OCI-LY3 (cell line): ENCODE measurements around the gene CAPG.
"Not testable (repeated sequence)": the region's sequence is repeated elsewhere in the genome, so short reads cannot be mapped to it uniquely, and the experiment has no call there.

Experiments used
- H2AFZ ChIP-seq: fragments of 200-600, 300-600 bp; shearing (Covaris generic); 2 replicates; pipeline ENCODE4 v1.6.0; 2014; ENCODE audit warnings: antibody characterized with exemption, low read depth, low read length
- H3K27ac ChIP-seq: fragments of 200-600, 300-600 bp; sonication (generic); 2 replicates; pipeline ENCODE4 v1.5.1; 2014; ENCODE audit warnings: mild to moderate bottlenecking, low read length, moderate library complexity, mixed read lengths
- H3K27me3 ChIP-seq: fragments of 200-600, 300-600 bp; sonication (generic); 2 replicates; pipeline ENCODE4 v1.6.1; 2014; ENCODE audit warnings: low read depth, low read length, mixed read lengths
- H3K36me3 ChIP-seq: fragments of 200-600, 300-600 bp; sonication (generic); replicated peaks from 2 replicates; pipeline ENCODE3; 2014; ENCODE audit warnings: low read depth, low read length, mixed read lengths
- H3K4me1 ChIP-seq: fragments of 300-600, 200-600 bp; sonication (generic); 2 replicates; pipeline ENCODE4 v1.6.1; 2014; ENCODE audit warnings: low read length, mixed read lengths
- H3K4me2 ChIP-seq: fragments of 200-600, 300-600 bp; sonication (generic); 2 replicates; pipeline ENCODE4 v1.6.1; 2014; ENCODE audit warnings: low read length, mixed read lengths
- H3K4me3 ChIP-seq: fragments of 300-600, 200-600 bp; sonication (generic); 2 replicates; pipeline ENCODE4 v1.5.1; 2014; ENCODE audit warnings: antibody characterized with exemption, mild to moderate bottlenecking, low read length, moderate library complexity
- H3K79me2 ChIP-seq: fragments of 300-600, 200-600 bp; shearing (Covaris generic); 2 replicates; pipeline ENCODE4 v1.6.1; 2014; ENCODE audit warnings: mild to moderate bottlenecking, low read length, mixed read lengths
- H3K9ac ChIP-seq: fragments of 300-600, 200-600 bp; shearing (Covaris generic); 2 replicates; pipeline ENCODE4 v1.6.0; 2014; ENCODE audit warnings: mild to moderate bottlenecking, low read length, moderate library complexity
- H3K9me3 ChIP-seq: fragments of 200-600, 300-600 bp; shearing (Covaris generic); 2 replicates; pipeline ENCODE4 v1.6.1; 2014; ENCODE audit warnings: low read length, mixed read lengths; ENCODE audit not compliant: insufficient read depth
- H4K20me1 ChIP-seq: fragments of 200-600, 300-600 bp; sonication (generic); 2 replicates; pipeline ENCODE4 v1.6.1; 2016; ENCODE audit warnings: low read length, mixed read lengths; ENCODE audit not compliant: insufficient read depth
- CTCF ChIP-seq: fragments of 200-600, 300-600 bp; sonication (generic); IDR thresholded peaks from 2 replicates; pipeline ENCODE4 v1.5.1; 2014; ENCODE audit warnings: antibody characterized with exemption, low read length, low read depth
- EZH2phosphoT487 ChIP-seq: fragments of 200-600 bp; shearing (Covaris generic); IDR thresholded peaks from 2 replicates; pipeline ENCODE4 v1.6.1; 2018; ENCODE audit warnings: antibody characterized with exemption, mixed run types, low read depth

Gene CAPG

GRCh38 chr2:85385746-85386145 lies 24.4 kb downstream of the CAPG start:
- Histone ChIP-seq H3K9me3 (no peaks in the 10 kb centered on the region), H3K4me3 (no peak overlapping the region)

GRCh38 chr2:85383850-85384249 lies 26.3 kb downstream of the CAPG start:
- TF ChIP-seq CTCF (no peak), EZH2phosphoT487 (no peak)
- H3K4me2 ChIP-seq: no peak overlapping the region
- H3K27me3 ChIP-seq: no peaks in the 10 kb centered on the region

More at GRCh38 chr2:85385746-85386145, 24.4 kb downstream of the CAPG start:
- Histone ChIP-seq H3K79me2 (no peaks in the 10 kb centered on the region), H3K4me2 (no peak overlapping the region), H4K20me1 (no peaks in the 10 kb centered on the region), H3K4me1 (no peaks in the 10 kb centered on the region), H3K9ac (no peak overlapping the region), H2AFZ (no peak overlapping the region), H3K27me3 (no peaks in the 10 kb centered on the region), H3K36me3 (peaks cover 4% of the 10 kb centered on the region), H3K27ac (no peak overlapping the region)
- no peak for TF ChIP-seq CTCF
- no peak for TF ChIP-seq EZH2phosphoT487

GRCh38 chr2:85383151-85383550 lies 27.0 kb downstream of the CAPG start:
- not testable (repeated sequence) for H3K4me2 ChIP-seq, H3K4me1 ChIP-seq, H3K9me3 ChIP-seq, H3K27ac ChIP-seq, H2AFZ ChIP-seq, H3K9ac ChIP-seq, H4K20me1 ChIP-seq, H3K4me3 ChIP-seq, H3K27me3 ChIP-seq, H3K79me2 ChIP-seq
- H3K36me3 ChIP-seq: peaks cover 16% of the 10 kb centered on the region

More at GRCh38 chr2:85383850-85384249, 26.3 kb downstream of the CAPG start:
- no peak overlapping the region for H3K4me3 ChIP-seq
- 0 out of 2 replicates have a peak, but pooled peaks cover 3% of the 10 kb centered on the region for H3K9me3 ChIP-seq
- H3K27ac ChIP-seq: no peak overlapping the region
- no peak overlapping the region for H3K9ac ChIP-seq
- H3K36me3 ChIP-seq: peaks cover 15% of the 10 kb centered on the region
- H4K20me1 ChIP-seq: no peaks in the 10 kb centered on the region
- H3K4me1 ChIP-seq: no peaks in the 10 kb centered on the region
- no peak overlapping the region for H2AFZ ChIP-seq
- no peaks in the 10 kb centered on the region for H3K79me2 ChIP-seq

GRCh38 chr2:85380048-85380447 lies 30.1 kb downstream of the CAPG start:
- Histone ChIP-seq H3K4me2 (no peak overlapping the region), H3K27ac (no peak overlapping the region), H3K36me3 (peaks cover 14% of the 10 kb centered on the region), H3K27me3 (no peaks in the 10 kb centered on the region), H3K4me1 (no peaks in the 10 kb centered on the region), H2AFZ (no peak overlapping the region), H4K20me1 (no peaks in the 10 kb centered on the region), H3K9me3 (0 out of 2 replicates have a peak, but pooled peaks cover 3% of the 10 kb centered on the region), H3K9ac (no peak overlapping the region), H3K79me2 (no peaks in the 10 kb centered on the region), H3K4me3 (no peak overlapping the region)
- TF ChIP-seq CTCF (no peak), EZH2phosphoT487 (no peak)

GRCh38 chr2:85378257-85378656 lies 31.9 kb downstream of the CAPG start:
- Histone ChIP-seq H3K27ac (no peak overlapping the region), H3K9ac (no peak overlapping the region), H3K4me1 (no peaks in the 10 kb centered on the region), H4K20me1 (no peaks in the 10 kb centered on the region), H2AFZ (no peak overlapping the region), H3K27me3 (no peaks in the 10 kb centered on the region), H3K36me3 (peaks cover 14% of the 10 kb centered on the region), H3K9me3 (0 out of 2 replicates have a peak, but pooled peaks cover 3% of the 10 kb centered on the region), H3K4me3 (no peak overlapping the region), H3K79me2 (no peaks in the 10 kb centered on the region), H3K4me2 (no peak overlapping the region)
- TF ChIP-seq CTCF: no peak
- TF ChIP-seq EZH2phosphoT487: no peak
